ENCODE data around the gene GNG8. TPM values are rescaled to one million over a fixed set of nuclear protein-coding genes. Genes with fewer than 3 reads are reported as not detected.

Gene GNG8
- polyA plus RNA-seq, 3 donors: not detected

GRCh38 chr19:46608581-46609345, 27.2 kb downstream of the GNG8 start:
- 91 to 95% (median 95%) methylated on average over 27 of the region's 27 CpGs for WGBS, 3 donors
- no peak overlapping the region for H3K27ac ChIP-seq (ENCODE audit: low read depth, low read length)

DNA sequence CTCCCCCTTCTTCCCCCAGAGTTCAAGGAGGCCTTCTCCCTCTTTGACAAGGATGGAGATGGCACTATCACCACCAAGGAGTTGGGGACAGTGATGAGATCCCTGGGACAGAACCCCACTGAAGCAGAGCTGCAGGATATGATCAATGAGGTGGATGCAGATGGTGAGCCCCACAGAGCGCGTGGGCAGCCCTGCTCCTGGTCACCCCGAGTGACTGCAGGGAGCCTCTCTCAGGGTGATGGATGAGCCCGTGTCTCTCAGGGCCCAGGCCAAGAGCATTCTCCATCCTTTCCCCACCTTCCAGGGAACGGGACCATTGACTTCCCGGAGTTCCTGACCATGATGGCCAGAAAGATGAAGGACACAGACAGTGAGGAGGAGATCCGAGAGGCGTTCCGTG, 27.8 kb downstream of the GNG8 start:
- no peak overlapping the region for H3K27ac ChIP-seq (ENCODE audit: low read depth, low read length)
- WGBS, 3 donors: 93 to 95% (median 94%) methylated on average over 9 of the region's 9 CpGs

- no peak overlapping the region for H3K27ac ChIP-seq (ENCODE audit: low read depth, low read length)
- 77 to 82% (median 77%) methylated on average over 12 of the region's 12 CpGs for WGBS, 3 donors
Measured at GRCh38 chr19:46607448-46607841, 28.6 kb downstream of the GNG8 start.

DNA sequence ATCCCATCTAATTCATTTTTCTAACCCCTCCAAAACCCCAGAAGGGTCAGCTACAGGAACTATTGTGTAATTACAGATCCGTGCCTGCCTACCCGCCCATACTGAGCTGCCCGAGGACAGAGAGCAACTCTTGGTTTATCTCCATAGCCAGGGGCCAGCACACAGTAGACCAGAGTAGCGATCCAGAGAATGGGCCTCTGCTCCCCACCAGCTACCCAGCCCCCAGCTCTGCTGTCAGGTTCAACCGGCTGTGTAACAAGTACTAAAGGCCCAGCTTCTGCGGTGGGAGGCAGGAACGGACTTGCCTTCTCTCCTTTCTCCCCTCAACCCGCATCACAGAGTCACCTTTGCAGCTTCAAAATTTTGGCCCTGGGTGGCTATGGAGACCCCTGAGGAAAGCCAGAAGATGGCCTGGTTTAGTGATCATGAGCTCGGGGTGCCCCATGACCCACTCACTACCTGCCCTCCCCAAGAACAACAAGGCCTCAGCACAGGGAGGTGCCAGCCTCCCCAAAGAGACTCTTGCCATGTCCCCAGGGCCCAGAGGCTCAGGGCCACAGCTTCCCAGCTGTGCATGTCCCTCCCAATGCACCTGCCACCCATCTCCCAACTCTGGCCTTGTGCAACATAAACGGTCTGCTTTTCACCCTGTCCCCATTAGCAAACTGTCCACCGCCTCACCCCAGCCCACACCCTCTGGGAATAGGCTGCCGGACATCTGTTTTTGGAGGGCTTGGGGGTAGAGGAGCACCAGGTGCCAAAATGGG, 29.1 kb downstream of the GNG8 start:
- WGBS, 3 donors: 68 to 86% (median 74%) methylated on average over 12 of the region's 12 CpGs
- H3K27ac ChIP-seq (ENCODE audit: low read depth, low read length): no peak overlapping the region

- WGBS, 3 donors: 82 to 92% (median 90%) methylated on average over 11 of the region's 11 CpGs
- no peak overlapping the region for H3K27ac ChIP-seq (ENCODE audit: low read depth, low read length)
Measured at GRCh38 chr19:46606019-46606418, 30.0 kb downstream of the GNG8 start.

GRCh38 chr19:46605356-46605821, 30.6 kb downstream of the GNG8 start:
- H3K27ac ChIP-seq (ENCODE audit: low read depth, low read length): no peak overlapping the region
- WGBS, 3 donors: 74 to 81% (median 81%) methylated on average over 16 of the region's 16 CpGs

GRCh38 chr19:46604781-46605355, 31.1 kb downstream of the GNG8 start:
- 68 to 83% (median 71%) methylated on average over 13 of the region's 13 CpGs for WGBS, 3 donors
- no peak overlapping the region for H3K27ac ChIP-seq (ENCODE audit: low read depth, low read length)

GRCh38 chr19:46603752-46604231, 32.2 kb downstream of the GNG8 start:
- WGBS, 3 donors: 39 to 80% (median 79%) methylated on average over 9 of the region's 9 CpGs
- no peak overlapping the region for H3K27ac ChIP-seq (ENCODE audit: low read depth, low read length)

DNA sequence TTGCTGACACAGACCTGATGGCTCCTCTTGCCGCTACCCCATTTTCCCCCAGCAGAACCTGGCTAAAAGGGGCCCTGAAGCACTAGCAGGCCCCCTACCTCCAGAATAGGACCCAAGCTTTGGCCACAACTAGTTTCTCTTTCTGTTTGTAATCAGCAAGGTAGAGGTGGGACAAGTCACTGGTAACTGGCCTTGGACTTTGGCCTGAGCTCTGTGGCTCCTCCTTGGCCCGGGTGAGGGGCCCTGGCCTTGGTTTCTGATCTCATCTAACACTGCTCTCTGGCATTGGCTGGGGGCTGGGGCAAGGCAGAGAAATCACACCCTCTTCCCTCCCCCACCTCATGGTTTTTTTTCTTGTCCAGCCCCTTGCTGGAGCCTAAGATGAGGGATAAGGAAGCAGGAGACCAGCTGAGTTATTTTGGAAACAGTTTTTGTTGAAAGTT, 32.8 kb downstream of the GNG8 start:
- WGBS, 3 donors: 9 to 51% (median 48%) methylated on average over 2 of the region's 2 CpGs
- H3K27ac ChIP-seq (ENCODE audit: low read depth, low read length): no peak overlapping the region

DNA sequence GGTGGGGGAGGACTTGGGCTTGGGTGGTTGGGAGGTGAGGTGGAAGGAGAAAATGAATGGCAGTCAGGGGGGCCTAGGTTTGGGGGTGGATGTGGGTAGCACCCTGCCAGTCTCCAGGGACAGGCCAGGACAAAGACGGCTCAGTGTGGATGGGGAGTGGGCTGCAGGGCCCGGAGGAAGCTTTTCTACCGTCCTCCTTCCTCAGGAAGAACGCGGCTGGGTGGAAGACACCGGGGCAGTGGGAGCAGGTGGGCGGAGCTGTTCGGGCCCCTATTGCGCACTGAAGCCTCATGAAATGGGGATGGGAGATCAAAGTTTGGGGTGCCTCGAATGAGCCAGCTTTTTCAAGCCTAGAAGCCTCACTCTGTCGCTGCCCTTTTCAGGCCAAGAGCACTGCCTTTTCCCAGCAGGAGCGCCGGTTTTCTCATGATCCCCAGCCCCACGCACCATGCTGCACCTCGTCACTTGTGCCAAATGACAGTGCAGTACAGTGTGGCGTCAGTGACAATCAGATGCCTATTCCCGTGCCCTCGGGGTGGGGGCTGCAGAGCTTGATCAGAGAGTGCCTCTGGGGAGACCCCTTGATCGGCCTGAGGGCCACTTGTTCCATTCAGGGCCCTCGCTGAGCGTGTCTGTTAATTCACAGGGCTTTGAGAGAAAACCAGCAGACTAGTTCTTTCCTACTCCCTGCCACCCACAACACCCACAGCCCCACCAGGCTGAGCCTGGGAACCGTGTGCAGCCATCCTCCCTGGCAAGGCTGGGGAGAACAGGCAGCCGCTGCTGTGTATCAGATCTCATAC, 33.4 kb downstream of the GNG8 start:
- H3K27ac ChIP-seq (ENCODE audit: low read depth, low read length): no peak overlapping the region
- WGBS, 3 donors: 8 to 21% (median 17%) methylated on average over 23 of the region's 23 CpGs

DNA sequence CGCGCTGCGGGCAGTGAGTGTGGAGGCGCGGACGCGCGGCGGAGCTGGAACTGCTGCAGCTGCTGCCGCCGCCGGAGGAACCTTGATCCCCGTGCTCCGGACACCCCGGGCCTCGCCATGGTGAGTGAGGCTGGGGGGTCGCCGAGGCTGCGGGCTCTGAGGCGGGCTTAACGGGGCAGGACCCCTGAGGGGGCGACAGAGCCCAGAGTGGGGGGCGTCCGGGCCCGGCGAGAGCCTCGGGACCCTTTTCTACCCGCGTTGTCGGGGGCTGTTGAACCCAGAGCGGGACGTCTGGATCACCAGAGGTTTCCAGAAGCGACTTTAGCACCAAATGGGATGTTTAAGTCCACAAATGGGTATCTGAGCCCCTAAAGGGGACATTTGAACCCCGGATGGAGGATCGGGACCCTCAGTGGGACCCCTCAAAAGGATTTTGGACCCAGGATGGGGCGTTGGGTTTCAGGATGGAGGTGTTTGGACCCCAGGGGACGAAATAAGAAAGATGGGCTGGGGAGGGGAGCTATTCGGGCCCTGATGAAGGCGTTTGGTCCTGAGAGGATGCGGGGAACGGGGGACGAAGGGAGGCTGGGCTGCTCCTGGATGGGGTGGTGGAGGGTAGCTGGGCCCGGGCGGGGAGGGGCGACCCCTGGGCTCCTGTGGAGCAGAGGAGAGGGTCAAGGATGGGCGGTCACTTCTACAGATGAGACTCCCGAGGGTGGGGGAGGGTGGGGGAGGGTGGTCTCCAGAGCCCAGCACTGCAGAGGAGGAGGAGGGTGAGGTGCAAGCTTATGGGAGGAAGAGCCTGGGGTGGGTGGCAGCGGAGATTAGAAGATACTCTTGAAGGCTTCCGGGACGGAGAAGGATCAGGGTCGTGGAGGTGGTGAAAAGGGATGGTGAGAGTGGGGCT, 34.4 kb downstream of the GNG8 start, which contains the start of gene CALM3:
Gene CALM3 (plus strand): TSS at position 13 of the 907 bp plus-strand sequence. CDS start 105 bp downstream, at position 118.
- peak within 1 kb of the TSS; percentile 93 for H3K27ac ChIP-seq (ENCODE audit: low read depth, low read length)
- WGBS, 3 donors: 0 to 1% (median 1%) methylated on average over 37 to 51 of the region's 51 CpGs

DNA sequence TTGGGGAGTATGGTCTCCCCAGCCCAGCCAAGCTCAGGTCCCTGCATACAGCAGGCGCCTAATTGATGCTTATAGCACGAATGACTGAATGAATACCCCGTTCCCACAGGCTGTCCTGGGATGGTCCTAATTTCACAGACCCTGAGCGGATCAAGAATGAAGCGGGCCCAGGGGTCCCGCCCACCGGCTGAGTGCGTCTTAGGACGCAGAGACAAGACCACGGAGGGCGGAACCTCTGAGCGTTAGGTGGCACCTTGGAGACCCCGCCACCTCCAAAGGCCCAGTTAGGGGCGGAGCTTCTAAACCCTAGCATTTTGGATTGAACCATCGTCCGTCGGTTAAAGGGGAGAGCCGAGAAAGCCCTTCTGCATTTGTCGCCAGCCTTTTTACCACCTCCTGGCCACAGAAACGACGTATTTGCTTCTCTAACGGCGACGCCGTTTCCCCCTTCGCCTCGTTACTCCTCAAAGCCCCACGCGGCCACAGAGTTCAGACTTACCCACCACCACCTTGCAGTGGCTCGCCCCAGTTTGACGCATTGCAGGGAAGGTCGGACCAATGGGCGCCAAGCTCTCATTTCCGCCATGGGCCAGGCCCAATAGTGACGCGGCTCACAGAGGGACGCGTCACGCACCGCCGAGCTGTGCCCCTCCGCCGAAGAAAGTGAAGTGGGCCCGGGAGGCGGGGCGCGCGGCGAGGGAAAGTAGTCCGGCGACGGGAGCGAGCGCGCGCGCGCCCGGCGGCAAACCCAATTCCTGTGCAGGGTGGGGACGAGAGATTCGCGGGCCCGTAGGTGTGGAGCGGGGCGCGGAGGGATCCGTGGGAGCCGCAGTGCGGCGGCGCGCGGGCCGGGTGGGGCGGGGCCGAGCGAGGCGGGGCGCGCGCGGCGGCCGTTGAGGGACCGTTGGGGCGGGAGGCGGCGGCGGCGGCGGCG, 35.4 kb downstream of the GNG8 start:
- 1% methylated on average over 76 to 93 of the region's 93 CpGs for WGBS, 3 donors
- H3K27ac ChIP-seq (ENCODE audit: low read depth, low read length): peak overlapping the region; percentile 93

- WGBS, 3 donors: 62 to 73% (median 69%) methylated on average over 9 of the region's 9 CpGs
- H3K27ac ChIP-seq (ENCODE audit: low read depth, low read length): no peak overlapping the region
Measured at GRCh38 chr19:46599716-46600373, 36.2 kb downstream of the GNG8 start.

DNA sequence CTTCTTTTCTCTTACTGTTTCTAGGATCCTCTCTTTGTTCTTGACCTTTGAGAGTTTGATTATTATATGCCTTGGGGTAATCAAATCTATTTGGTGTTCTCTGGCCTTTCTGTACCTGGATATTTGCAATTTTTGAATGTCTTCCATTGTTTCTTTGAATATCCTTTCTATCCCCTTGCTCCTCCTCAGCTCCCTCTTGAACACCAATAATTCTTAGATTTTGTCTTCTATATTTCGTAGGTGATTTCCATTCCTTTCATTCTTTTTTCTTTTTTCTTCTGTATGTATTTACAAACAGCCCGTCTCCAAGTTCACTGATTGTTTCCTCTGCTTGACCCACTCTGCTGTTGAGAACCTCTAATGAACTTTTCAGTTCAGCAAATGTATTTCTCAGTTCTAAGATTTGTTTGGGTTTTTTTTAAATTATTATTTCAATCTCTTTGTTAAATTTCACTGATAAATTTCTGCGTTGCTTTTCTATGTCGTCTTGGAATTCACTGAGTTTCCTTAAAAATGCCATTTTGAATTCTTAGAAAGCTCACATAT, 37.6 kb downstream of the GNG8 start:
- H3K27ac ChIP-seq (ENCODE audit: low read depth, low read length): no peak overlapping the region
- WGBS, 3 donors: 95 to 97% (median 96%) methylated on average over 4 of the region's 4 CpGs

GRCh38 chr19:46596008-46596407, 40.0 kb downstream of the GNG8 start:
- WGBS, 3 donors: 71 to 85% (median 77%) methylated on average over 6 of the region's 6 CpGs
- H3K27ac ChIP-seq (ENCODE audit: low read depth, low read length): no peak overlapping the region
